Kidney tubule cell (primary cell): ENCODE results near the gene DMBX1.

Experiments used
- DNase-seq: peaks from one replicate; pipeline ENCODE4 v3.0.0-alpha.2; 2018; ENCODE audit warnings: low spot score

Gene DMBX1

DNA sequence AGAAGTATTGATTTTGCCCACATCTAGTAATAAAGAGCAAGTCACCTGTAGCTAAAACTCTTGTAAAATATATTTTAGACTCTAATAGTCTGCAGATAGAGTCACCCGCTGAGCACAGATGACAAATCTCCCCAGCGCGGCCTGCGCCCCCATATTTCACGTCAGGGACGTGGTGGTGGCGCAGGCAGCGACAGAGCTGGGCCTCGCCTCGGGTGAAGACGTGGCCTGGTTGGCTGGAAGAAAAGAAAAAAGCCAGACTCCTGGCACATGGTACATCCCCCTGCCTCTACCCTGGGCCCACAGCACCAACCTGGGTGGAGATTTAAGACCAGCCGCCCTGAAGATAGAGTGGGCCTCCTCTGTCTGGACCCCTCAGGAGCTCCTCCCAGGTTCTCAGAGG is 6.0 kb upstream of the DMBX1 start:
- DNase-seq, result no peak

DNA sequence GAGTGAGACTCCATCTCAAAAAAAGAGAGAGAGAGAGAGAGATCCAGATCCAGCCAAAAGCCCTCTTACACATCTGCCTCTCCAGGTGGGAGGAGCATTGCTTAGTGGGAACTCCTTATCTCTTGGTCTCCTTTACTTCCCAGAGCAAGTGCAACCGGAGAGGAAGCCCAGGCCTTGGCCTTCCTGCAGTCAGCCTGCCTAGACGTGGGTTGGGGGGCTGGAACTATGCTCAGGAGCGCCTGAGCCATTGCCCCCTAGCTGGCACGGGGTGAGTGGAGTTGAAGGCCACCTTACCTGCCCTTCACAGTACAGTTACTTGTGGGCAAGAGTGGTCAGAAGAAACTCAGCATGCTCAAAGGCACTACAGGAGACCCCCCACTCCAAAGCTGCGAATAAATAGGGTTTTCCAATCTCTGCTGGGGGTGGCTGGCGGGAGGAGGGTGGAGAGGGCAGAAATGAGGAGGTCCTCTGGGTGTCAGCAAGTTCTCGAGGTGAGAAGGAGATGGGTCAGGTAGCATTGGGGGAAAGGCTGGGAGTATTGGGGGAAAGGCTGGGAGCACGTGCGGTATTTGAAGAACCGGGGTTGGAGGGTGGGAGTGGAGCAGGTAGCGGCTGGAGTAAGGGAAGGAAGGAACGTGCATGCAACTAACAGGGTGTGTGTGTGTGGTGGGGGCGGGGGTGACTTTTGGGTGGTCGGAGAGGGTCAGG is 4.7 kb upstream of the DMBX1 start:
- DNase-seq, result no peak

- DNase-seq, result no peak
Measured at GRCh38 chr1:46485564-46486431, 3.8 kb upstream of the DMBX1 start.

GRCh38 chr1:46486432-46487015 is 3.1 kb upstream of the DMBX1 start:
- DNase-seq, result no peak

DNA sequence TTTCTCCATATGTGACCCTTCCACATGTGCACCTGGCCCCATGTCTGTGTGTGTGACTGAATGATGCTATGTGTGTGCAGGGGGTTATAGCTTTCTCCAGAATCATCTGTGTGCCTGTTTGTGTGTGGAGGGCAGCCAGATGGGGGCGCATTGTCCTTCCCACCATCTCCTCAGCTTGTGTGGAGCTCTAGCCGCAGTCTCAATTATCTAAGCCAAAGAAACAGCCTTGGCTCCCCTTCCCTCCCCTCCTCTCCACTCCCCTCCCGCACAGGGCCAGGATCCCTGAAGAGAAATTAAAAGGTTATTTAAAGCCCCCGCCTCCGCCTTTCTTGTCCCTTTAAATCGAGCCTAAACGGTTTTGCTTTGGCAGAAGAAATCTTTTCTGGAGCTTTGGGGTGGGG is 1.8 kb upstream of the DMBX1 start:
- DNase-seq, result peak; percentile 17

GRCh38 chr1:46488343-46489168 is 1.1 kb upstream of the DMBX1 start:
- DNase-seq, result peak; percentile 40

GRCh38 chr1:46489169-46489637 is 433 bp upstream of the DMBX1 start:
- peak; percentile 6 for DNase-seq

DNA sequence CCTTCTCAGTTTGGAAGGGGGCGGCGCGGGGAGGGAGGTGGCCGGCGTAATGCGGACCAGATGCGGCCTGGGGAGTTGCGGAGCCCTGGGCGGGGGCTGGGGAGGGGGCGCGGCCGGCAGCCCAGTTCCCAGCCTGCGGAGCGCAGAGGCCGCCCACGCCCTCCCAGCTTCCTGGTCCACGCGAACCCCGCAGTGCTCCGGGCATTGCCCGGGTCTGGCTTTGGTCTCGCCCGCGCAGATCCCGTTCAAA is 695 bp downstream of the DMBX1 start:
- DNase-seq, result no peak

- no peak for DNase-seq
Measured at GRCh38 chr1:46490656-46491442, 1.2 kb downstream of the DMBX1 start.

DNA sequence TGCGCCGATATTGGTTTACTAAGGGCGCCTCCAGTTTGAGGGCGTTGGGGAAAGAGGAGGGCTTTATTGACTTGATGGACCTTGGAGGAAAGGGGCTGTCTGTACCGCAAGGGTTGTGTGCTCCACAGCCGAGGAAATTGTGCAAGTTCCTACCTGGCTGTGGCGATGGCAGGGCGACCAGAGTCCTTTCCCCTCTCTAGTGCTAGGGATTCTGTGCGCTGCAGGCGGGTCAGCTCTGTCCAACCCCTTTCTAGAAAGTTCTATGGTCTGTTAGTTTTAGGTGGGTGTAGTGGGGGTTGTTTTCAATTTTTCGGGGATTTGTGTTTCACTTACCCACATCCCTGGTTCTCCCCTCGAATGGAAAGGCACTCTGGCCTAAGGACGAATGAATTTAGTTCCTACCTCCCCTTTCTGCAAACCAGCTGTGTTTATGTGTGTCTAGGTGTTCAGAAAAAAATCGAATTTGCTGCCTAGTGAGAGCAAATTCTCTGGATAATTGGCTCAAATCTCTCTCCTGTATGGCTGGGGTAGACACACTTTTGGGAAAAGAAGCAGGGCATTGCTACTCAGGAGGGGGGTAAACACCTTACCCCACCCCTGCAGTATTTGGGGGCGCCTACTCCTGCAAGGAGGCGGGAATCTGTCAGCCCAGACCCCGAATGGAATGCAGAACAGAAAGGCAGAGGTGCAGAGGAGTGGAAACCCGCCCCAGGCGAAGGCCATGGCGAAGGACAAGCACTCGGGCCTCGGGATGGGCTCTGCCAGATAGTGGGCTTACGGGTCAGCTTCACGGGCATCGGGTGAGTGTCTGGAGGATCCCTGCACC is 2.0 kb downstream of the DMBX1 start:
- no peak for DNase-seq

GRCh38 chr1:46492269-46492853 is 2.7 kb downstream of the DMBX1 start:
- DNase-seq, result no peak

DNA sequence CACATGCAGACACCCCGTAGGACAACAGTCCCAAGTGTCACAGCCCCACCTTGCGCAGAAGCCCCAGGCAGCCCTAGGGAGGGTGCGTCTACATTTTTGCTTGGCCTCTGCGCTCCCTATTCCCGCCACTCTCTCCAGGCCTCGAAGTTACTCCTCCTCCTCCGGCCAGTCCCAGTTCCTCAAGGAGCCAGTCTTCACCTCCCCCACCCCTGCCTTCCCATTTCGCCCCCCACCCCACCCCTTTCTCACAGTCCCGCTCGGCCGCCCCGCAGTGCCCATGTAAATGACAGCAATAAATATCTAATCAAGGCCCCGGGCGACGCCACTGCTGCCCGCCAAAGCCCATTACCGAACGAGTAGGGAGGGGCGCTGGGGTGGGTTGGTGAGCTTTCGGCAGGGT is 3.2 kb downstream of the DMBX1 start:
- DNase-seq, result no peak

DNA sequence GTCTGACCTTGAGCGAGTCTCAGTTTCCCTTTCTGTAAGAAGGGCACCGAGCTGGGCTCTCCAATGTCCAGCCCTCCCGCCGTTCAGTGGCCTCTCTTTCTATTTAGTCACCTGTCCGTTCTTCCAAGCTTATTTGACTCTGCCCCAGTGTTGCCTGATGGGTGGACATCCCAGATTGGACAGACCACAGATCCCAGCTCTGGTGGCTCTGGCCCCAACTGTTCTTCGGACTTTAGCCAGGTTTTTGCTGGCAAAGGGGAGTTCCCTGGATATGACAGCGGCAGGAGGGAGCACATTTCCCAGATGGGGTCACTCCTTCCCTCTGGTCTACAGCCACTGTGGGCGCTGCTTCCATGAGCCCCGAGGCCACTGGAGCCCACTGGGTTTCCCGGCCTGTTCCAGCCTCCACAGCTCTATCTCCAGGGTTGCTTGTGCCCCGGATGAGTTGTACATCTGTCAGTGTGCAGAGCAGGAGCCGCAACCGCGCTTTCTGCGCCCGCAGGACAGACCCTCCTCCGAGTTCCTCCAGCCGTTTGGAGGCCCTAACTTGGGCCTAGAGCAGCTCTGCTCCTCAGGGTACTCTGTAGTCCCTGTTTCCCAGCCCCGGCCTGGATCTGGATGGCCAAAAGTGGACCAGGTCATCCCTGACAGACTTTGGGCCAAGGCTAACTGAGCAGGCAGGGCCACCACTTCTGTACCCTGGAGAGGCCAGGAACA is 3.8 kb downstream of the DMBX1 start:
- no peak for DNase-seq

DNA sequence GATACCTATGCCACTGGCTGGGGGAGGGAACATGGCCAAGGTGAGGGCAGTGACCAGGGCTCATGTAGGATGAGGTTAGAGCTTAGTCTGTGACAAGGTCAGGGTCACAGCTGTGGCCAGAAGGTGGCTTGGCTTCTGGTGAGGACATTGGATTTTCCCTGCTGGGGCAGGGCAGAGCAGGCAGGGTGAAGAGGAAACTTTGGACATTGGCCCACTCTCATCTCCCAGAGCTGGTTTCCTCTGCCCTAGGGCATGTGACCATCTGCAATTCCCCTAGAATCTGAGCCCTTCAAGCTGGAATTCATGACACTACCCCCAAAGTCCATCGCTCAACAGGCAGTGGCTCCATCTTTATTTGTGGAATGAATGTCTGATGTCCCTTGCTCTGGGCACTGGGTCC is 5.3 kb downstream of the DMBX1 start:
- no peak for DNase-seq

- DNase-seq, result no peak
Measured at GRCh38 chr1:46495778-46496177, 6.1 kb downstream of the DMBX1 start.

DNA sequence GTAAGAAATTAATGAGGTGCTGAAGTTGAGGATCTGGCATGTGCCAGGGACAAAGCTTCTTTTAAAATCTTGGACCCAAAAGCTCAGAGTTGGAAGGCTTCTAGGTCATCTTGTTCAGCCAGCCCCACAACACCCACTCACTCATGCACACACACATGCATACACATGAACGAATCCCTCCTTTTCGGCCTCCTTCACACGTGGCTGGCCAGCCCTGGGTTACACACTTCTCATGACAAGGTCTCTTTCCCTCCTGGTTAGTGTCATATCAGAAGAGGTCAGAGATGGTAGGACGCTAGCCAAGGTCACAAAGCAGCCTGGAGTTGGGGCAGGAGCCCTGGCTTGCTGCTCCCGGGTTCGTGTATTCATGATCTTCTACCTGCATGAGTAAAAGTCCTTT is 6.9 kb downstream of the DMBX1 start:
- no peak for DNase-seq

- DNase-seq, result no peak
Measured at GRCh38 chr1:46497020-46497419, 7.4 kb downstream of the DMBX1 start.

DNA sequence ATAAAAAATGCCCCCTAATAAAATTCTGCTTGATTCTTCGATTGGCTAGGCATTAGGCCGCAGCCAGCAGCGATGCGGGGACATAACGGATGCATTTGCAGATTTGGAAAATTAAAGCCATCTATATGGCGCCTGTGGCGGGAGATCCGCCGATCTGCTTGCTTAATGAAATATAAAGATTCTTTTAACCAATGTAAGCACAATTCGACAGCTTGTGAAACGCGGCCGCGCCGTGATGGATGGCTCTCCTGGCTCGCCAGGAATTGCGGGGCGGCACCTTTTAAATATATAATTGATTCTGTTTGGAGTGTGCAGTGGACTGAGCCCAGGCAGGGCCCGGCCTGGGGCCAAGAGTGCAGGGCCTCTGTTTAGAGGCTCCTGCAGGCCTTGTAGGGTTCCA is 8.0 kb downstream of the DMBX1 start:
- no peak for DNase-seq

DNA sequence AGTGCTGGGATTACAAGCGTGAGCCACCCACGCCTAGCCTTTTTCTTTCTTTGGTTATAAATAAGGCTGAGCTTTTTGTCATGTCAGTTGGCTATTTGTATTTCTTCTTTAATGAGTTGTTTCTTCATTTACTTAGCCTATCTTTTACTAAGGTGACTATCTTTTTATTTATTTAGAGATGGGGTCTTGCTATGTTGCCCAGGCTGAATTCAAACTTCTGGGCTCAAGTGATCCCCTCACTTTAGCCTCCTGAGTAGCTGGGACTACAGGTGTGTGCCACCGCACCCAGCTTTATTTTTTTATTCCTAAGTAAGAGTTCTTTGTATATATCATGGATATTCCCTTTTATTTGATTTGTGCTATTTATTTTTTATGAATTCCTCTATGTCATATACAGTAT is 11.9 kb downstream of the DMBX1 start:
- DNase-seq, result no peak

DNA sequence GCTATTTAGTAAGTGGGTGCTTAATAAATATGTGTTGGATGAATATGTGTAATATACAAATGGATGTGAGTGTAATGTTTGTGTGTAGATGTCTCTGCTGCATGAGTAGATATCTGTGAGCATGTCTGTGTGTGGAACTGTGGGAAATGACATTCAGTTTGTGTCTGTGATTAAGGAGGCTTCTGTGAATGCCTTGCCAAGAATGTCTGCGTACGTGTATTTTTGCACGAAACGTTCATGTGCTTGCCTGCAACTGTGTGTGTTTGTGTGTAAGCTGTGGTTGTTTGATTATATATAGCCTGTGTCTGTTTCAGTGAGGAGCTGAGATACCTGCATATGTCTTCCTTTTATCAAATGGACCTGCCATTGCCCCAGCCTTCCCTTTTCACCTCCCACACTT is 13.8 kb downstream of the DMBX1 start:
- no peak for DNase-seq
